ENCODE results near the gene ERICH3. TPM values are rescaled to one million over a fixed set of nuclear protein-coding genes. Genes with fewer than 3 reads are reported as not detected.

ERICH3 gene
- total RNA-seq, 1 donor from 2014 or later, result 0.10 TPM

- no peak for DNase-seq
These were observed 87.2 kb downstream of the ERICH3 start for GRCh38 chr1:74586253-74586897.

DNA sequence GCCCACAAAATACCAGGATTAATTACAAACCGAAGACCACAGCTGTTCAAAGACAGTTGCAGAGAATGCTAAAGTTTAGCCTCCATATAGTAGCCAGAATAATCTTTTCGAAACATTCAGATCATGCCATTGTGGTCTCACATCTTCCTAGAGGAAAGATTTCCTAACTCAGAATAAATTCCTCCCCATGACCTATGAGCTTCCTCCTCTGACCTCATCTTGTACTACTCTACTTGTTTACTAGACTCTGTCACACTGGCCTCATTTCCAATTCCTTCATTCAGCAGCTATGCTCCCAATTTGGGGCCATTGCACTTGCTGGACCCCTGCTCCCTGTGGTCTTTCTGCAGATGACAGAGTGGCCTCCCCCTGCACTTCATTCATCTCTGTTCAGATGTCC lies 89.4 kb downstream of the ERICH3 start:
- DNase-seq, result no peak

DNA sequence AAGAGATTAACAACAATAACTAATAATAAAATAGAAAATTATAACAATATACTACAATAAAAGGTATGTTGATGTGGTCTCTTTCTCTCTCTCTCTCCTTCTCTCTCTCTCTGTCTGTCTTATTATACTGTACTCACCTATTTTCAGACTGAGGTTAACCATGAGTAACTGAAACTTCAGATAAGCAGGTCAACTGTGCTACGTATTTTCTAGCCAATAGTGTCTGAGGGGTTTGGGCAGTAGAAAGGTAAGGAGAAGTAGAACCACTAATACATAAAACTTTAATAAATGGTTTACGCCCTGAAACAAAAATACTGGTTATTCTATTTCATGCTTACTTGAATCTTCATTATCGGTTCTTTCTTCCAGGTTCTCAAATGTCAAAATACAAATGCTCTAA lies 90.2 kb downstream of the ERICH3 start:
- DNase-seq, result no peak

DNA sequence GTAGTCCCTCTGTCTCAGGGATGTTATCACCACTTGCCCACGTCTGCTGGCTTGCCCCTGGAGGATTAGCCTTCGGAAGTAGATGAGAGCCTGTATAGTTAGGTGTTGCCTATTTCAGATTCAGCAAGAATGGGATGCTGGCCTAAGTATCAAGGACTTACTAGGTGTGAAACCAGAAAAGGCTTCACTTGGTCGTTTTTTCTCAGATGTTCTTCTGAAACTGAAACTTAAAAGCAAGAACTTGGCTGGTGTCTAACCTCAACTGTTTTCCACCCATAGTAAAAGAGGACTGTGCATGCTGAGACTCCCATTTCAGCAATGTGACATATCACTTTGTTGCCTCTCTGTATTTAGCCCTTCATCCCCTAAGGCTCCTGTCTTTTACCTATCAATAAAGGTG lies 94.2 kb downstream of the ERICH3 start:
- DNase-seq, result no peak

DNA sequence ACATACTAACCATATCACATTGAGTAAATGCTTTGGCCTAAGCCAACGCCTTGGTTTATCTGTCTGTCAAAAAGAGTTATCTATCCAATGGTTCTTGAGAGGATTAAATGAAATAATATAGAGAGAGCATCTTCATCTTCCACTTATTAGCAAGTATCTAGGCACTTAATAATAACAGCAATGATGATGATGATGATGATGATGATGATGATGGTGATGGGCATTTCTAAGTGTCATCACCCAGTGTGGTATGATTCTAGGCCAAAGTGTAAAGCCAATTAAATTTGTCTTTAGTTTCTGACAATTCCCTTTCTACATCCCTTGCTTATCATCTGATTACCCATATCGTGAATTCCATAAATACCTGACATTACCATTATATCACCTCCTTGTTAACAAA lies 95.5 kb downstream of the ERICH3 start:
- DNase-seq, result no peak

- no peak for DNase-seq
These were observed 101.7 kb downstream of the ERICH3 start for GRCh38 chr1:74571891-74572290.

GRCh38 chr1:74571493-74571800 lies 102.1 kb downstream of the ERICH3 start:
- DNase-seq, result no peak

- no peak for DNase-seq
These were observed 102.6 kb downstream of the ERICH3 start for GRCh38 chr1:74570797-74571492.

- no peak for DNase-seq
These were observed 123.7 kb downstream of the ERICH3 start for GRCh38 chr1:74549932-74550331.

DNA sequence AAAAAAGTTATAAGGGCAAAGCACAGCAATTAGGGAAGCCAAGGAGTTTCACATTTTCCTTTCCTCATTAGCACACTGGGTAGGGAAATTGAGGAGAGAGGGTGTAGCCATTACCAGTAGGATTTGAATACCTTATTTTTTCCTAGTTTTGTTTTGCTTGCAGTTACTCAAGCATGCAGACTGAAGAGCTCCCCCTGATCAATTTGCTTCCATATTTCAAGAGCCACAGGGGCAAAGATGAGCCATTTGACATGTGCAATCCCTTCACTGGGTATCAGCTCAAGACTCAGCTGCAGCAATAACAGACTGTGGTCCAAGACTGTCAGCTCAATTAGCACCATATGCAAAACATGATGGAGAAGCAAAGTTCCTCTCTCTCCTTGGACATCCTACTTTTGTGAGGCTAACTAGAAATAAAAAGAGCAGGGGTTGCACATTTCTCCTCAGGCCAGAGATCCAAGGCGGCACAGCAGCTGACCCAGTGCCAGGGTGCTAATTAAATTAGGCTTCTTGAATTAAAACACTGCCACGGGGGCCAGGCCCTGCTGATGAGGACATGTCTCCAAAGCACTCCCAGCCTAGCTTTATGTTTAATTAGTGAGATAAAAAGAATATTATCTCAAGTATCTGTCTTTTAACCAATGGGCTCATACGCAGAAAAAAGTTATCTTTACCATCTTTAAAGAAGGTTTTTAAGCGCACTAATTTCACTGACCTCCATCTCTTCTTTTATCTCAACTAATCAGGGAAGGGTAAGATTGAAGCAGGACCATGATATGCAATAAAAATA lies 124.4 kb downstream of the ERICH3 start:
- no peak for DNase-seq

- DNase-seq, result no peak
These were observed 127.8 kb downstream of the ERICH3 start for GRCh38 chr1:74545821-74546220.

GRCh38 chr1:74534241-74534640 lies 139.4 kb downstream of the ERICH3 start:
- no peak for DNase-seq

- no peak for DNase-seq
These were observed 141.8 kb downstream of the ERICH3 start for GRCh38 chr1:74531796-74532195.

GRCh38 chr1:74530892-74531291 lies 142.7 kb downstream of the ERICH3 start:
- no peak for DNase-seq

DNA sequence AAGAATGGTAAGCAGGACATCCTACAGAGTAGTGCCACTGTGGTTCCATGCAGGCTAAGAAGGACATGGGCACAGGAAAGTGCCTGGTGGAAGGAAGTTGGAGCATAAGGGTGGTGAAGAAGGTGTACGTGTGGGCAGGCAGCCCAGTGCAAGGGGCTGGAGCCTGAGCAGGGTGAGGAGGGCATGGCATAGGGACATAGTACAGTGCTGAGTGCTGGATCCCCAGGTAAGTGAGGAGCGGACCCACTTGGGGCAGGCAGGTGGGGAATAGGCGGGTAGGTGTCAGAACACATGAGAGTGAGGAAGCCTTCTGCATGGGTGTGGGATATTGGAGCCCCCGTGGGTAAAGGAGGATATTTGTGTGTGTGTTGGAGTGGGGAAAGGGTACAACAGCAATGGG lies 145.5 kb downstream of the ERICH3 start:
- DNase-seq, result no peak

DNA sequence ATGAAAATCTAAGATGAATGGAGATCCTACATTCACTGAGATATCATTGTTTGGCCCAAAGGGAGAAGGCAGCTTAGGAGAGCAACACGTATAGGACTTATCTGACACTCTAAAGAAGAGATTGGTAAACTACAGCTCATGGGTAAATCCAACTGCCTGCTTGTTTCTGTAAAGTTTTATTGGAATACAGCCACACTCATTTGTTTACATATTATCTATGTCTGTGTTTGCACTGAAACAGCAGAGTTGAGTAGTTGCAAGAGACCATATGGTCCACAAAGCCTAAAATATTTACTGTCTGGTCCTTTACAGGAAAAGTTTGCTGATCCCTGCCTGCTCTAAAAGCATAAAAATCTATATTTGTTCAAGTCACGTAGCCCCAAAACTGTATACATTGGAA lies 146.9 kb downstream of the ERICH3 start:
- no peak for DNase-seq

DNA sequence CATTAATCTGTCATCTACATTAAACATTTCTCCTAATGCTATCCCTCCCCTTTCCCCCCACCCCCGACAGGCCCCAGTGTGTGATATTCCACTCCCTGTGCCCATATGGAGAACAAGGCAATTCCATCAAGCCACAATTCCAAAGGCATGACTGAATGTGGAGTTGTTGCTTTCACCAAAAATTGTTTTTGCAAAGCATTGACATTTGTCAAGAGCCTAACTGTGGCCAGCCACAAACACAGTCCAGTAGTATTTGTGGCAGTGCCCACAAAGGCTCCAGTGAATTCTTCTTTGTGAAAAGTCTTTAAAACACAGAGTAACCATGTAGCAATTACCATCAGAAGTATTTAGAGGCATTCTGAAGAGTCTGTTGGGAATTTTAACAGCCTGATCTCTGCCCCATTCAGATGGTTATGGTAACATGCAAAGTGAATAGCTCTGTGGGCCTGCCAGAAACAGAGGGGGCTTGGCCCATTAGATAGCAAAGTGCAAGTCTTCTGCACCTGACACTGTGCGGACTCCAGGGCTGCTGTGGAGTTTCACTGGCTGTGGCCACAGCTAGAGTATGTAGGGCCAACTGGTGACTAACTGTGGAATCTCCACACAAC lies 149.6 kb downstream of the ERICH3 start:
- no peak for DNase-seq

GRCh38 chr1:74522148-74522547 lies 151.4 kb downstream of the ERICH3 start:
- no peak for DNase-seq

Other genes with a start within 250 kb of the ERICH3 start
- not detected for gene LRRC53, start 161.2 kb downstream of the ERICH3 start, total RNA-seq
- 30.4 TPM for gene CRYZ, start 59.3 kb upstream of the ERICH3 start, total RNA-seq
- gene TYW3, start 59.4 kb upstream of the ERICH3 start, total RNA-seq, result 13.1 TPM